Stimulated activated CD8-positive, alpha-beta memory T cell treated with anti-CD3 and anti-CD28 coated beads, Interleukin-15, amount 100 ng/mL, for 4 hours (primary cell): ENCODE measurements around the gene H2BK1.

Experiments
- DNase-seq, 2 donors: peaks; one replicate each; pipeline ENCODE4 v3.0.0-alpha.2; 2020; ENCODE audit warnings: low read depth in 2 of 2

The H2BK1 gene

GRCh38 chr7:151210087-151210854, at the start of gene H2BK1:
TSS of gene H2BK1 (minus strand) at chr7:151210488. CDS start at chr7:151210318, 170 bp downstream.
- DNase-seq, result no peak

- no peak for DNase-seq
Observed at GRCh38 chr7:151257990-151258389, 47.7 kb upstream of the H2BK1 start.

- no peak for DNase-seq
Observed at GRCh38 chr7:151256410-151257045, 46.2 kb upstream of the H2BK1 start.

GRCh38 chr7:151255390-151255789, 45.1 kb upstream of the H2BK1 start:
- no peak for DNase-seq

- DNase-seq, result no peak
Observed at GRCh38 chr7:151254851-151255250, 44.6 kb upstream of the H2BK1 start.

- DNase-seq, result no peak
Observed at GRCh38 chr7:151254316-151254715, 44.0 kb upstream of the H2BK1 start.

- DNase-seq, result no peak
Observed at GRCh38 chr7:151252961-151253711, 42.8 kb upstream of the H2BK1 start.

- DNase-seq, result no peak
Observed at GRCh38 chr7:151252561-151252835, 42.2 kb upstream of the H2BK1 start.

GRCh38 chr7:151251689-151252560, 41.6 kb upstream of the H2BK1 start:
- DNase-seq, result no peak

GRCh38 chr7:151251328-151251688, 41.0 kb upstream of the H2BK1 start:
- no peak for DNase-seq

GRCh38 chr7:151250181-151251132, 40.2 kb upstream of the H2BK1 start:
- no peak for DNase-seq

GRCh38 chr7:151249732-151250072, 39.4 kb upstream of the H2BK1 start:
- DNase-seq, result no peak

- no peak for DNase-seq
Observed at GRCh38 chr7:151249034-151249731, 38.9 kb upstream of the H2BK1 start.

- DNase-seq, result no peak
Observed at GRCh38 chr7:151248346-151249033, 38.2 kb upstream of the H2BK1 start, which contains the start of gene SMARCD3. TSS of gene SMARCD3 (minus strand) at chr7:151248694. CDS start at chr7:151248562, 132 bp downstream.

- no peak for DNase-seq
Observed at GRCh38 chr7:151247611-151248345, 37.5 kb upstream of the H2BK1 start.

- DNase-seq, result no peak
Observed at GRCh38 chr7:151246851-151247580, 36.7 kb upstream of the H2BK1 start.

GRCh38 chr7:151246102-151246850, 36.0 kb upstream of the H2BK1 start:
- no peak for DNase-seq
